ENCODE data around the gene TMEM170B.

The TMEM170B gene

GRCh38 chr6:11615214-11615602, 77.7 kb downstream of the TMEM170B start:
- Mint-ChIP-seq H3K4me3 (no peak overlapping the region), H3K27me3 (ENCODE audit: low read depth, poor library complexity) (no peaks in the 10 kb centered on the region), H3K27ac (no peak overlapping the region), H3K4me1 (peaks cover under 1% of the 10 kb centered on the region), H3K9me3 (no peaks in the 10 kb centered on the region), H3K36me3 (ENCODE audit: low read depth) (no peaks in the 10 kb centered on the region)
- no peak for TF ChIP-seq CTCF (IDR thresholded peaks at IDR 0.05)
- DNase-seq = no peak

- Mint-ChIP-seq H3K4me1 (peaks cover 10% of the 10 kb centered on the region), H3K27me3 (ENCODE audit: low read depth, poor library complexity) (no peaks in the 10 kb centered on the region), H3K27ac (peak overlapping the region; percentile 73), H3K36me3 (ENCODE audit: low read depth) (no peaks in the 10 kb centered on the region), H3K9me3 (no peaks in the 10 kb centered on the region), H3K4me3 (no peak overlapping the region)
- TF ChIP-seq CTCF (IDR thresholded peaks at IDR 0.05) = no peak
- DNase-seq = no peak
Measured at GRCh38 chr6:11616200-11616611, 78.7 kb downstream of the TMEM170B start.

GRCh38 chr6:11618533-11618932, 81.0 kb downstream of the TMEM170B start:
- H3K4me3 Mint-ChIP-seq = no peak overlapping the region
- H3K27ac Mint-ChIP-seq = no peak overlapping the region
- TF ChIP-seq CTCF (IDR thresholded peaks at IDR 0.05) = peak; percentile 34
- no peaks in the 10 kb centered on the region for H3K27me3 Mint-ChIP-seq (ENCODE audit: low read depth, poor library complexity)
- H3K36me3 Mint-ChIP-seq (ENCODE audit: low read depth) = no peaks in the 10 kb centered on the region
- no peak for DNase-seq
- no peaks in the 10 kb centered on the region for H3K9me3 Mint-ChIP-seq
- H3K4me1 Mint-ChIP-seq = peaks cover 28% of the 10 kb centered on the region

- H3K27ac Mint-ChIP-seq = peak overlapping the region; percentile 32
- H3K9me3 Mint-ChIP-seq = peaks cover 14% of the 10 kb centered on the region
- DNase-seq = peak; percentile 50
- H3K36me3 Mint-ChIP-seq (ENCODE audit: low read depth) = no peaks in the 10 kb centered on the region
- no peak for TF ChIP-seq CTCF (IDR thresholded peaks at IDR 0.05)
- H3K4me1 Mint-ChIP-seq = peaks cover 28% of the 10 kb centered on the region
- H3K4me3 Mint-ChIP-seq = no peak overlapping the region
- peaks cover 4% of the 10 kb centered on the region for H3K27me3 Mint-ChIP-seq (ENCODE audit: low read depth, poor library complexity)
Measured at GRCh38 chr6:11621119-11621518, 83.6 kb downstream of the TMEM170B start.

GRCh38 chr6:11622156-11622555, 84.6 kb downstream of the TMEM170B start:
- DNase-seq = no peak
- no peak for TF ChIP-seq CTCF (IDR thresholded peaks at IDR 0.05)
- H3K9me3 Mint-ChIP-seq = peaks cover 14% of the 10 kb centered on the region

GRCh38 chr6:11623272-11623671, 85.7 kb downstream of the TMEM170B start:
- Mint-ChIP-seq H3K27me3 (ENCODE audit: low read depth, poor library complexity) (peaks cover 10% of the 10 kb centered on the region), H3K4me3 (no peak overlapping the region), H3K36me3 (ENCODE audit: low read depth) (no peaks in the 10 kb centered on the region), H3K9me3 (peaks cover 14% of the 10 kb centered on the region), H3K4me1 (peaks cover 28% of the 10 kb centered on the region), H3K27ac (no peak overlapping the region)
- no peak for TF ChIP-seq CTCF (IDR thresholded peaks at IDR 0.05)
- no peak for DNase-seq

More at GRCh38 chr6:11622156-11622555, 84.6 kb downstream of the TMEM170B start:
- H3K36me3 Mint-ChIP-seq (ENCODE audit: low read depth) = no peaks in the 10 kb centered on the region
- no peak overlapping the region for H3K4me3 Mint-ChIP-seq
- H3K27ac Mint-ChIP-seq = no peak overlapping the region
- peaks cover 8% of the 10 kb centered on the region for H3K27me3 Mint-ChIP-seq (ENCODE audit: low read depth, poor library complexity)
- H3K4me1 Mint-ChIP-seq = peaks cover 28% of the 10 kb centered on the region
